AG10803 (cell line): ENCODE results near the gene AK8.
A peak's percentile ranks its signal among the peaks of the same experiment; 100 is the strongest.

Experiments
- DNase-seq: peaks from one replicate; pipeline ENCODE4 v3.0.0; 2010; ENCODE audit warnings: low read depth
- H3K4me3 ChIP-seq: 2 replicates; pipeline ENCODE4 v1.5.1; 2011; ENCODE audit warnings: mild to moderate bottlenecking, low read length, control low read depth
- TF ChIP-seq, protein P1 (sequence below): conservative IDR thresholded peaks from 2 replicates; pipeline ENCODE4 v1.5.1; 2011; ENCODE audit warnings: mild to moderate bottlenecking, low read length, control low read depth, inconsistent platforms

The AK8 gene

DNA sequence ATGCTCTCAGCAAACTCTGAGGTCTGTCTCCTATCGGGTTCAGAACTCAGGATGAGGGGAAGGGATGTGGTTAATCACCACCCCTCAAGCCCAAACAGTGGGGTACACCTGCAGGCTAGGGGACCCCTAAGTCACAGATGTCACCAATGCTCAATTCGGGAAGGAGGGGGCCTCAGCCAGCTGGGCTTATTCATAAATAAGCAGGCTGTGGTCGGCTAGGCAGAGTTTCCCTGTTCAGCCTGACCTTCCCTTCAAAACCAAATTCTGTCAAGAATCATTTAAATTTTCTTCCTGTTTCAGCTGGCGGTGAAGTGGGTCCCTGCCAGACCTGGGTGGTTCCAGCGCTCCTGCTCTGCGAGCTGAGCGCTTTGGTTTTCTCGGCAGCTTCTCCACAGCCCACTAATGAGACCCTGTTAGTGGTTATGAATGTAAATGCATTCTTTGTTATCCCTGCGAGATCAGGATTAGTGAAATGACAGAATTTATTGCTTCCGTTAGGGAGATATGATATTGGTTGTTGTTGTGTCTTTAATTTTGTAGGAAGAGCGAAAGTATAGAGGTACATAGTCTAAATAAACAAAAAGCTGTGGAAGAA lies 68.3 kb downstream of the AK8 start:
- no peak for DNase-seq
- no peak overlapping the region for H3K4me3 ChIP-seq
- TF ChIP-seq, protein P1, sequence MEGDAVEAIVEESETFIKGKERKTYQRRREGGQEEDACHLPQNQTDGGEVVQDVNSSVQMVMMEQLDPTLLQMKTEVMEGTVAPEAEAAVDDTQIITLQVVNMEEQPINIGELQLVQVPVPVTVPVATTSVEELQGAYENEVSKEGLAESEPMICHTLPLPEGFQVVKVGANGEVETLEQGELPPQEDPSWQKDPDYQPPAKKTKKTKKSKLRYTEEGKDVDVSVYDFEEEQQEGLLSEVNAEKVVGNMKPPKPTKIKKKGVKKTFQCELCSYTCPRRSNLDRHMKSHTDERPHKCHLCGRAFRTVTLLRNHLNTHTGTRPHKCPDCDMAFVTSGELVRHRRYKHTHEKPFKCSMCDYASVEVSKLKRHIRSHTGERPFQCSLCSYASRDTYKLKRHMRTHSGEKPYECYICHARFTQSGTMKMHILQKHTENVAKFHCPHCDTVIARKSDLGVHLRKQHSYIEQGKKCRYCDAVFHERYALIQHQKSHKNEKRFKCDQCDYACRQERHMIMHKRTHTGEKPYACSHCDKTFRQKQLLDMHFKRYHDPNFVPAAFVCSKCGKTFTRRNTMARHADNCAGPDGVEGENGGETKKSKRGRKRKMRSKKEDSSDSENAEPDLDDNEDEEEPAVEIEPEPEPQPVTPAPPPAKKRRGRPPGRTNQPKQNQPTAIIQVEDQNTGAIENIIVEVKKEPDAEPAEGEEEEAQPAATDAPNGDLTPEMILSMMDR = no peak

DNA sequence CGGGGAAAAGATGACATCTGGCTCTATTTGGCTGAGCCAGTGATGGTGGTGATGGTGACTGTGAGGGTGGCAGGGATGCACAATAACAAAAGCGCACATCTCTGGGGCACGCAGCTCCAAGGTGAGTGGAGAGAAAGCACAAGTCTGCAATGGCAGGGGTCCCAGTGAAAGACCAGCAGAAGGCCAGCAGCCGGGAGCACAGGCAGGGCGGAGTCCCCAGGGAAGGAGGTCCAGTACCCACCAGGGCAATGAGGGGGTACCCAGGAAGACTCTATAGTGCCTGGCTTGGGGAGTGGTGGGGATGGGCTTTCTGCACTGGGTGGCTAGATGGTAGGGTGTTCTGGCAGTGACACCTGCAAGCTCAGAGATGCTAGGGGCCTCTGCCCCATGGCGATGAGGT lies 69.4 kb downstream of the AK8 start:
- no peak overlapping the region for H3K4me3 ChIP-seq
- no peak for DNase-seq
- TF ChIP-seq, protein P1 = no peak

DNA sequence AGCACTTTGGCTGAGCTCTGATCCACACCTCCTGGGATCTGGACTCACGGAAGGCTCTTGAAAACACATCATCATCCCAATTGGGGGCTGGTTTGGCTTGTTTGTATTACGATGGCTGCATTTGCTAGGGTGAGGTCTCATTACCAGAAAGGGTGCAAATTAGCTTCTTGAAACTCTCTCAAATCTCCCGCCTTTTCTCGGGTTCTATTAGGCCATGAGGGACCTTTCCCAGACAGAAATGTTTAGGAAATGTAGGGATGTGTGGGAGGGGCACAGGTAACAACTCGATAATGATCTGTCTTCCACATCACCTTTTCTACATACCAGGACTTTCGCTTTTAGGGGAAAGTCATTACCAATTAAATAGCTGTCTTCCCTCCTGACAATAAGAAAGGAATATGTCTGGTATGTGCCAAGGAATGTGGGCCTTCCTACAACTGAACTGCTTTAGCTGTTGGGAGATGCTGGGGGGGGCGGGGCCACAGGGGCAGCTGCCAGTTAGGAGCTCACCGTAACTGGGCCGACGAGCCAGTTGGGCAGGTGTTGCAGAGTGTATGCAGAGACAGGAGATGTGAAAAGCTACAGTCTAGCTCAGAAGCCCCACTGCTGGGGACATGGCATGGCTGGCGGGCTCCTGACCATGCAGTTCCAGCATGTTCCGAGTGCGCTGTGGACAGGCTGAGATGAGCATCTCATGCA lies 71.2 kb downstream of the AK8 start:
- TF ChIP-seq, protein P1 = no peak
- peak; percentile 11 for DNase-seq
- no peak overlapping the region for H3K4me3 ChIP-seq

DNA sequence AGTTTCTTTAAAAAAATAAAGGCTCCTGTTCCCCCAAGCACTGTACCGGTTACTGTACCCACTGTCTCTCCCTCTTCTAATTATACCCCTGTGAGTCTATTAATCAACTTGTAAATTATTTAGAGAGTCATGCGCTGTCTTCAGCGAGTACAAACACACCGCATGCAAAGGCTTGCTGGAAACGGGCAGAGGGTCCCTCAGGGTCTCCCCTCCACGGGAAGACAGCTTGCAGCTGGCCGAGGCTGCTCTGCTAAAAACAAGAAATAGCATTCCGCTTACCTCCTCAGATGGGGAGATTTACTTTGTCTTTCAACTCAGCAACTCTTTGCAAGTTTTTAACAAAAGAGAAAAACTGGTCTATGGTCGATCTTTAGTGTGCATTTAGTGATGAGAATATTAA lies 71.8 kb downstream of the AK8 start:
- TF ChIP-seq, protein P1 = no peak
- H3K4me3 ChIP-seq = no peak overlapping the region
- DNase-seq = no peak

DNA sequence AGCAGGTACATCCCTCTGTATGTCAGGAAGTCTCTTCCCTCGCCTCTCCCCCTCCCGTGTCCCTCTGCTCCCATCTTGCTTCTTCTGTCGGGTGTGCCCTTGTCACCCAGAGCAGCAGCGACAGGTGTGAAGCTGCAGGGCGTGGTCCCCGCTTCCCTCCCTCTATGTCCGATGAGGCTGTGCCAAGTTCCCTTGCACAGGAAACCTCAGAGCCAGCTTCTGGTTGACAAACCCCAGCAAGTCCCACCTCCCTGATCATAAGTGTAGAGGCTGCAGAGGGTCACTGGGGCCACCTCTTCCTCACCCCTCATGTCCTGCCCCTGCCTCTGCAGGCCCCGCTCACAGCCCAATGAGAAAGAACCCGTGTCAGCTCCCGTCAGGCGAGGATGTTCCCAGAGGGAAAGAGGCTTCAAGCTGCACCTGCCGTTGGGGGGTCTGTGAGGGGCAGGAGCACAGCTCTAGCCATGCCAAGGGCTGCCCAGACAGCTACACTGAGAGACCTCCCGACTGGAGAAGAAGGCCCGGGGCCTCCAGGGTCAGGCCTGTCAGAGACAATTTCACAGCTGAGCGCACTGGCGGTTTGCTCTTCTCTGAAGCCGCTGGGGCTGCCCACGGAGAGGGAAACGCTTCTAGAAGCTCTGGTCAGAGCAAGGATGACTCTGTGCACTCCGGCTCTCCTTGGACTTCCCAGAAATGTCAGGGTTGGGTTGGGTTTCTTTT lies 73.3 kb downstream of the AK8 start:
- TF ChIP-seq, protein P1 = no peak
- DNase-seq = no peak
- H3K4me3 ChIP-seq = no peak overlapping the region

DNA sequence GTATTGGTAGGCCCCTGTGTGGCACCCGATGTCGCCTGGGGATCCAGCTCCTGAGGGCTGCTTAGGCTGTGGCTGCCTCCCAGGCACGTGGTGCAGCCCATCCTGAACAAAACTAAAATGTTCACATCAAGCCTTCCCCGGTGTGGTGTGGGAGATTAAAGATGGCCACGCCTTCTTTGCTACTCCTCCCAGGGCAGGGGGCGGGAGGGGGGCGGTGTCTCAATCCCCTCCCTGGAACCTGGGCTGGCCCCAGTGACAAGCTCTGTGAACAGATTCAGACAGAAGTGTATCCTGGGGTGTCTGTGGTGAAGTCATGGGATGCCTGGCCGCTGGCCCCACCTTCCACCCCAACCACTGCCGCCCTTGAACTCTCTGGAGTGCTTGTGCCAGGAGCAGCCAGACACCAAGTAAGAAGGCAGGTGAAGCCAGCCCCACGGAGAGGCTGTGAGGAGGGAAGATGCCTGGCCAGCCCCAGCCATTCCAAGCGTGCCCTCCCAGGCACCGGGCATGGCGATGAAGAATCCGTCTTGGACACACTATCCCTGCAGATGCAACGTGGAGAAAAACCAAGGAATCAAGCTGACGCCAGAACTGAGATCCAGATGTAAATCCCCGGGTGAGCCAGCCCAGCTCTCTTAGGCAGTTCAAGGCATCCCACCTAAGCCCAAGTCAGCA lies 75.8 kb downstream of the AK8 start:
- DNase-seq = no peak
- H3K4me3 ChIP-seq = no peak overlapping the region
- TF ChIP-seq, protein P1 = no peak
